Measurements from ENCODE around the gene GAREM2.

Gene GAREM2

GRCh38 chr2:26238311-26238958, 65.5 kb downstream of the GAREM2 start:
- DNase-seq, result no peak
